Stimulated activated effector memory CD8-positive, alpha-beta T cell treated with anti-CD3 and anti-CD28 coated beads, Interleukin-12 subunit alpha, Interleukin-12 subunit beta, amount 100 ng/mL, for 72 hours (primary cell): Measurements from ENCODE around the gene ITGA2B.

Experiments
- ATAC-seq: fragments of 150-1000 bp; cut with Tn5 transposase; 2 replicates; pipeline ENCODE4 v1.10.0; 2021
- DNase-seq, 2 donors: peaks; one replicate each; pipeline ENCODE4 v3.0.0; 2021 to 2022; ENCODE audit warnings: low spot score in 2 of 2
- H3K27ac Mint-ChIP-seq: one replicate; pipeline ENCODE4 v1.8.0; 2022; ENCODE audit warnings: mild to moderate bottlenecking, mixed read lengths
- H3K36me3 Mint-ChIP-seq: one replicate; pipeline ENCODE4 v1.8.0; 2022; ENCODE audit warnings: mild to moderate bottlenecking, mixed read lengths
- H3K4me1 Mint-ChIP-seq: one replicate; pipeline ENCODE4 v1.8.0; 2022; ENCODE audit warnings: mixed read lengths
- H3K4me3 Mint-ChIP-seq: one replicate; pipeline ENCODE4 v1.8.0; 2022; ENCODE audit warnings: mild to moderate bottlenecking, mixed read lengths
- H3K9me3 Mint-ChIP-seq: one replicate; pipeline ENCODE4 v1.8.0; 2022; ENCODE audit warnings: mixed read lengths

Gene ITGA2B

DNA sequence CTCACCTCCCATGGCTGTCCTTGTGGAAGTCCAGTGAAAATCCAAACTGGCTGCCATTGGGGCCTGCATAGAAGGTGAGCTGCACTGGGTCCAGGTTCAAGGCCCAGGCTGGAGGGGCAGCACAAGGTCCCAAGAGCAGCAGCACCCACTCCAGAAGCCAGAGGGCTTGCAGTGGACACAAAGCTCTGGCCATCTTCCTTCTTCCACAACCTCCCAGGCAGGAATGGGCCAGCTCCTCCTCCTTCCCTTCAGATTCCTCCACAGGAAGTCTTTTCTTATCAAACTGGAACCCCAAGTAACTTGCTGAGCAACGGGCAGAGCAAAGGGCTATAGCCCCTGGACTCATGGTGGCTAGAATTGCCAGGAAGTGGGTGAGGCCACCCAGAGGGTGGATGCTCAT, at the start of gene ITGA2B:
Gene ITGA2B, minus strand, starts transcription at position 369 of the 400 bp plus-strand sequence. Its CDS starts 176 bp downstream, at position 193.
- Mint-ChIP-seq H3K36me3 (peaks cover 3% of the 10 kb centered on the region), H3K9me3 (no peaks in the 10 kb centered on the region), H3K27ac (peak within 1 kb of the TSS; percentile 50), H3K4me3 (no peak within 1 kb of the TSS), H3K4me1 (peaks cover 25% of the 10 kb centered on the region)
- DNase-seq (no peak), ATAC-seq (no peak)

DNA sequence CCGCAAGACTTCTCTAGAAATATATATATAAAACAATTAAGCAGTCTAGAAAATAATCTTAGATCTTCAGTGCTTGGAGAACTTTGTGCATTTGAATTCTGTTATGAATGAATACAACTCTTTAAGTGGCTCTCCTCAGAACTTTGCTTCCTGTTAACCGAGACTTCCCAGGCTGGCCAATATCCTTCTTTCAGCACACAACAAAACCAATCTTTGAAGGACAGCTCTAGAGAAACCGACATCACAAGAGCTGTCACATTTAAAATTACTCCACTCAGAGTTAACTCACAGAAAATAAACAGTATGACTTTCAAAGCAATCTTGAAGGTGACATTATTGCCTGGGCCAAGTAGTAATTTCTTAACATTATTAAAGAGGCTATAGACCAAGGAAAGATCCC, 49.7 kb upstream of the ITGA2B start:
- Mint-ChIP-seq H3K9me3 (no peaks in the 10 kb centered on the region), H3K27ac (peak overlapping the region; percentile 78), H3K4me1 (peaks cover 20% of the 10 kb centered on the region), H3K36me3 (peaks cover 29% of the 10 kb centered on the region), H3K4me3 (peak overlapping the region; percentile 3)
- ATAC-seq (no peak), DNase-seq (no peak)

DNA sequence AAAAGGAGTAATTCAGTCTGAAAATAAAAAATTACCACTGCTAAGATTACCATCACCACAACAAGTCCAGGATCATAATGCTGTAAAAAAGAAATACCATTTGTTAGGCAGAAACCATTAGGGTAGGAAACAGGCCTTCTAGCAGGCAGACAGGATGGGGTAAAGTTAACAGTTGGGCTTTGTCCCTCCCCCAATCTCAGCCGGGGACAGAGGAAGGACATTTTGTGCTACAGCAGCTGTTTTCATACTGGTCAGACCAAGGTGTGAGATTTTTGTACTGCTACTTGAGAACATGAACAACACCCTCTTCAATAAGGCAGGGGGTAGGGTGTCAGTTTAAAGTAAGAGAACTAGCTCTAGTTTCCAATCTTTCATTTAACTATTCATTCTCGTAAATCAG, 49.2 kb upstream of the ITGA2B start:
- H3K9me3 Mint-ChIP-seq: no peaks in the 10 kb centered on the region
- H3K4me3 Mint-ChIP-seq: peak overlapping the region; percentile 3
- peak in 1 of 2 donors; percentile 52 for DNase-seq
- H3K27ac Mint-ChIP-seq: peak overlapping the region; percentile 78
- ATAC-seq: peak; percentile 76
- peaks cover 35% of the 10 kb centered on the region for H3K36me3 Mint-ChIP-seq
- H3K4me1 Mint-ChIP-seq: peaks cover 20% of the 10 kb centered on the region

DNA sequence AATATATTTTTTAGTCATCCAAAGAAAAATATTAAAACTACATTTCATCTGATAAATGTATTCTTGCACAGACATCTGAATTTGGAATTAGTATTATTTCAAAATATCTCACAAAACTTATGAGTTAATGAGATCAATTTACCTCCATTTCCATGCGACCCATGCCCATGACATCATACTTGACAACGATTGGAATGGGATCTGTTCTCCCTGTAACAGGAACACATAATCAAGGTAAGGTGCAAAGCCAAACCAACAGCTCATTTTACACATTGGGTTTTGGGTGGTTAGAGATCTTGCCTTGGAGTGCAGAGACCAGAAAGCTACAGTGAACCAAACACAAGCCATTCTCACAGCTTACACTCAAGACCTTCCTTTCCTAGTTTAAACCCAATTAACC, 46.9 kb upstream of the ITGA2B start:
- DNase-seq (no peak), ATAC-seq (no peak)
- Mint-ChIP-seq H3K36me3 (peaks cover 58% of the 10 kb centered on the region), H3K4me3 (no peak overlapping the region), H3K9me3 (no peaks in the 10 kb centered on the region), H3K4me1 (peaks cover 29% of the 10 kb centered on the region), H3K27ac (no peak overlapping the region)

DNA sequence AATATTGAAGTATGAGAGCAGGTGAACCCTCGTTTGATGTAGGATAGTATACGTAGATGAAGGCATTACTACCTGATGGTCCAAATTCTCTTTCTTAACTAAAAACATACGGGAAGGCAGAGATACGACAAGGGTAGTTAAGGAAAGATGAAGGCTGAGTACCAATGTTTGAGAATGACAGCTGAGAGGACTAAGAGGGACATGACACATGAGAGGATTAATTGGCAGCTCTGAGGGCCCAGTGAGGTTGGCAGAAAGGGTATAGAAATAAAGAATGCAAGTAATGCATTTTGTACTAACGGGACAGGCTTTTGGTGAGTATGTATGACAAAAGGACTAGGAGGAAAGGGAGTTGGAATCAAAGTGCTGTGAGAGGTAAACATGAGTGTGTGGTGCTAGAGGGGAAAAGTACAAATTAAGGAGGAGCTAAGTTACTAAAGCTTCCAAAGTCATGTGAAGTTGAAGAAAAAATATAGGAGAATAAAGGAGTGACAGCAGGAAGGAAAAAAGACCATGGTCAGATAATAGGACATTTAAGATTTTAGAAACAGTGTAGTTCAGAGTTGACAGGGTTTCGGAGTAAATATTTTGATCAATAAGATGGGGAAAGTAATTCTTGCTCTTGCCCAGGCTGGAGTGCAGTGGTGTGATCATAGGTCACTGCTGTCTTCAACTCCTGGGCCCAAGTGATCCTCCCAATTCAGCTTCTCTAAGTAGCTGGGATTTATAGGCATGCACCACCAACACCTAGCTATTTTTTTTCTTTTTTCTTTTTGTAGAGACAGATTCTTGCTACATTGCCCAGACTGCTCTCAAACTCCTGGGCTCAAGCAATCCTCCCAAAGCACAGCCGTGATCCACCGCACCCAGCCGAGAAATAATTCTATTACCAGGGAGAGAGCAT, 43.1 kb upstream of the ITGA2B start:
- Mint-ChIP-seq H3K9me3 (no peaks in the 10 kb centered on the region), H3K4me3 (no peak overlapping the region), H3K27ac (no peak overlapping the region), H3K4me1 (peaks cover 9% of the 10 kb centered on the region), H3K36me3 (peaks cover 89% of the 10 kb centered on the region)
- DNase-seq: no peak
- no peak for ATAC-seq

DNA sequence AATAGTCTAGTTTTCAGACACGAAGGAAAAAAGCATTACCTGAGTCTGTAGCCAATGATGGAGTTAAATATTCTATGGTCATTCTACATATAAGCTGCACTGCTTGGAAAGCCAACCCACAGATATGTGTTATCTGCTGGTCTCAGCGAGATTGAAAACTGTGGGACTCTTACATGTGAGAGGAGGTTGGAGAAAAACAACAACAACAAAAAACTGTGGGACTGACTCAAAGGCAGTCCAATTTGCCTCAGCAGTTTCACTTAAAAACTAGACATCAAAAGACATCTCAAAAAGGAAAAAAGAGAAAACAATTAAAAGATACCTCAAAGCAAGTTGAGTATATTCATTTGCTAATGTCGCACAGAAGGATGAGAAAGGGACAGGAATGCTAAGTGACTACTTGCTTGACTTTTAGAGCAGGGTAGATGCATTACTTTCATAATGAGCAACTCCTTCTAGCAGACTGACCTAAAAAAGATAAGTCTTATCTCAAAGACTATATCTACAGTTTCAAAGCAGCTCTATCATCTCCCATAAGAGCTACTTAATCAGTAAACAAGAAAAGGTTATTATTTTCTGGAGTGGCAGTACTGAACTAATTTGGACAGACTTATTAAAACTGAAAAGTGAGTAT, 35.5 kb upstream of the ITGA2B start:
- no peak for DNase-seq
- peak; percentile 74 for ATAC-seq
- H3K36me3 Mint-ChIP-seq: peaks cover 88% of the 10 kb centered on the region
- no peak overlapping the region for H3K4me3 Mint-ChIP-seq
- no peaks in the 10 kb centered on the region for H3K9me3 Mint-ChIP-seq
- H3K4me1 Mint-ChIP-seq: peaks cover 14% of the 10 kb centered on the region
- peak overlapping the region; percentile 48 for H3K27ac Mint-ChIP-seq

DNA sequence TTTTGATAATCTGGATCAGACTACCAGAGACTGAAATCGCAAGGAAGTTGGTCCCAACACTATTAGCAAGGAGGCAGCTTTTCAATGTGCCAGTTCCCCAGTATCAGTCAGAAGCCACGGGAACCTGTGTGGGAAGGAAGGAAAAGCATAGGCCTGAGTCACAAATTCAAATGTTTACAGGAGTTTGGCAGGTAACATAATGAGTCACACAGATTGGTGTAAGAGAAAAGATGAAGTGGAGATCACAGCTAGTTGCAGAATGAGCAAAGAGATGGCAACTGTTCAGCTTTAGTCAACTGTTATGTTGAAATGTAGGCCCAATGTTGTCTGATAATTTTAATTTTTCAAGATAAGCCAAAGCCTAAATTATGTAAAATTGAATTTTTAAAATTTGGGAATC, 28.1 kb upstream of the ITGA2B start:
- no peak for DNase-seq
- Mint-ChIP-seq H3K4me3 (no peak overlapping the region), H3K27ac (peak overlapping the region; percentile 77), H3K36me3 (peaks cover 96% of the 10 kb centered on the region), H3K4me1 (peaks cover 10% of the 10 kb centered on the region), H3K9me3 (no peaks in the 10 kb centered on the region)
- peak; percentile 86 for ATAC-seq

DNA sequence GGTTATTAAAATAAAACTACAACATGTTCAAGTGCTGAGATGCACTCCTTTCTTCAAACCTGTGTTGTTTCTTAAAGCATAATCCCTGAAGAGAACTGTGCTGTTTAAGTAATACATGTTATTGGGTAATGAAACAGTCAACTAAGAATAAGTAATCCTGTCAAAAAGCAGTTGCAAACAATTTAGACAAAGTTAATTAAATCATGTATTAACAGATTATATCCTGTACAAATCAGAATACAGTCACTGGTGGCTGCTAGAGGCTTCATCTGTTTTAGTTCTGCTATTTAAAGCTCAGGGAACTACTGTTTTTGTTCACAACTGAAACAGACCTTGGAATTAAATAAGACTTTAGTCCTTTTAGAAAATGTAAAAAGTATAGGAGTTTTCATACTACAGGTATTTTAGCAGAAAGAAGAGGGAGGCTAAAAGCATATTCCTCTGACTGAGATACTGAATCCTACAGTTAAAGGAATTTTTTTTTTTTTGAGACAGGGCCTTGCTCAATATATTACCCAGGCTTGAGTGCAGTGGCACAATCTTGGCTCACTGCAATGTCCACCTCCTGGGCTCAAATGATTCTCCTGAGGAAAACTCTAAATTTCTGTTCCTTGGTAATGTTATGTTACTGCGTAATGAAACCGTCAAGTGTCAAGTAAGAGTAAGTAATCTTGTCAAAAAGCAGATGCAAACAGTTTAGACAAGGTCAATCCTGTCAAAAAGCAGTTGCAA, 27.3 kb upstream of the ITGA2B start:
- peaks cover 10% of the 10 kb centered on the region for H3K4me1 Mint-ChIP-seq
- H3K36me3 Mint-ChIP-seq: peaks cover 89% of the 10 kb centered on the region
- H3K9me3 Mint-ChIP-seq: no peaks in the 10 kb centered on the region
- H3K4me3 Mint-ChIP-seq: no peak overlapping the region
- H3K27ac Mint-ChIP-seq: no peak overlapping the region
- DNase-seq (no peak), ATAC-seq (no peak)

DNA sequence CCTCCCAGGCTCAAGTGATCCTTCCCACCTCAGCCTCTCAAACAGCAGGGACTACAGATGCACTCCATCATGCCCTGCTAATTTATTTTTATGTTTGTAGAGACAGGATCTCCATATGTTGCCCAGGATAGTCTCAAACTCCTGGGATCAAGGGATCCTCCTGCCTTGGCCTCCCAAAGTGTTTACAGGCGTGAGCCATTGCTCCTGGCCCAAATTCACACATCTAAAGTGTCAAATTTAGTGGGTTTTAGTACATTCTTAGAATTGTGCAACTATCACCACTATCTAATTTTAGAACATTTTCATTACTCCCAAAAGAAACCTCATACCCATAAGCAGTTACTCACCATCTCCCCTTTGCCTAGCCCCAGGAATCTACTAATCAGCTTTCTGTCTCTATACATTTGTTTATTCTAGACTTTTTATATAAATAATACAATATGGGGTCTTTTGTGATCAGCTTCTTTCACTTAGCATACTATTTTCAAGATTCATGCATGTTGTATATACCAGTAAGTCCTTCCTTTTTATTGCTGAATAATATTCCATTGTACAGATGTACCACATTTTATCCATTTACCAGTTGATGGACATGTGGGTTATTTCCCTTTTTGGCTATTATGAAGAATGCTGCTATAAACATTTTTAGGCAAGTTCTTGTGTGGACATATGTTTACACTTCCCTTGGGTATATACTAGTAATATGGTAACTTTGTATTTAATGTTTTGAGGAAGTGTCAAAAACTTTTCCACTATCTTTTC, 25.1 kb upstream of the ITGA2B start:
- no peak for ATAC-seq
- Mint-ChIP-seq H3K27ac (no peak overlapping the region), H3K36me3 (peaks cover 68% of the 10 kb centered on the region), H3K4me3 (no peak overlapping the region), H3K4me1 (peaks cover 10% of the 10 kb centered on the region), H3K9me3 (no peaks in the 10 kb centered on the region)
- no peak for DNase-seq

DNA sequence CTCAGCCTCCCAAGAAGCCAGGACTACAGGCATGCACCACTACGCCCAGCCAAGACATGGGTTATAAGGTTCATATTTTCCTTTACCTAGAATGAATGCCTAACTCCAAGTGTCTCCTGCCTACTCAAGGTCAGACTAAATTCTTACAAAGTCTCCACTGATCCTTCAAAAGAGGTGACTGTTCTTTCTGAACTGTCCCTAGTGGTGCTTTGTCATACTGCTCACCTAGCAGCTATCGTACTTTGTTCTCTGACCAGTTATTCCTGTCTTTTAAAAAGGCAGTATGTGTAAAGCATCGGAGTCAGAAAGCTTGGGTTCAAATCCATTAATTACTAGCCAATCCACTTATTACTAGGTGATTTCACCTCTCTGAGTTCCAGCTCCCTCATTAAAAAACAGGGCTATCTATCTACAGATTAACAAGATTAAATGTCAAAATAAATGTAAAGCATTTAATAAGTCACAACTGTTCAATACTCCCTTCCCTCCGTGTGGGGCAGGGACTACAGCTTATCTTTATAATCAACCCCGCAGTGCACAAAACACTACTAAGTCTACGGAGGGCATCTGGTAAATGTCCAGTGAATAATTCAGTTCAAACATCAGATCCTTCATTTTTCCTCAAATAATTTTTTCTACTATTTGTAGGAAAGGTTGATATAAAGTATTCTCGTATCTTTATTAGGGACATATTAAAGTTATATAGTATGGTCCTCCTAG, 20.0 kb upstream of the ITGA2B start:
- ATAC-seq: no peak
- Mint-ChIP-seq H3K36me3 (peaks cover 55% of the 10 kb centered on the region), H3K4me3 (no peak overlapping the region), H3K27ac (peak overlapping the region; percentile 33), H3K4me1 (no peaks in the 10 kb centered on the region), H3K9me3 (no peaks in the 10 kb centered on the region)
- no peak for DNase-seq

DNA sequence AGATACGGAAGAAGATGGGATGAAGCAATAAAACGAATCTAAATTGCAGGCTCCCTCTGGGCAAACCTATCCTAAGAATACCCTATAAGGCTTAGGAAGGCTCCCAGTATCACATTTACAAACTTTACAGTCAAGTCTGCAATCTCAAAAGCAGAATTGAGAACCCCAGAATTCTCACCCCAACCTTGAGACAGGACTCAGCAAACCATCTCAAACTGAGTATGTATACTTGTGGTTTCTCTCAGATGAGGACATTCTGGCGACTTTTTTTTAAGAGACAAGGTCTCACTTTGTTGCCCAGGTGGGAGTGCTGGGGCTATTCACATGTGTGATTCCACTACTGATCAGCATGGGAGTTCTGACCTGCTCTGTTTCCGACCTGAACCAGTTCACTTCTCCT, 19.3 kb upstream of the ITGA2B start:
- Mint-ChIP-seq H3K27ac (peak overlapping the region; percentile 33), H3K4me1 (no peaks in the 10 kb centered on the region), H3K4me3 (no peak overlapping the region), H3K36me3 (peaks cover 57% of the 10 kb centered on the region), H3K9me3 (no peaks in the 10 kb centered on the region)
- ATAC-seq (no peak), DNase-seq (no peak)

DNA sequence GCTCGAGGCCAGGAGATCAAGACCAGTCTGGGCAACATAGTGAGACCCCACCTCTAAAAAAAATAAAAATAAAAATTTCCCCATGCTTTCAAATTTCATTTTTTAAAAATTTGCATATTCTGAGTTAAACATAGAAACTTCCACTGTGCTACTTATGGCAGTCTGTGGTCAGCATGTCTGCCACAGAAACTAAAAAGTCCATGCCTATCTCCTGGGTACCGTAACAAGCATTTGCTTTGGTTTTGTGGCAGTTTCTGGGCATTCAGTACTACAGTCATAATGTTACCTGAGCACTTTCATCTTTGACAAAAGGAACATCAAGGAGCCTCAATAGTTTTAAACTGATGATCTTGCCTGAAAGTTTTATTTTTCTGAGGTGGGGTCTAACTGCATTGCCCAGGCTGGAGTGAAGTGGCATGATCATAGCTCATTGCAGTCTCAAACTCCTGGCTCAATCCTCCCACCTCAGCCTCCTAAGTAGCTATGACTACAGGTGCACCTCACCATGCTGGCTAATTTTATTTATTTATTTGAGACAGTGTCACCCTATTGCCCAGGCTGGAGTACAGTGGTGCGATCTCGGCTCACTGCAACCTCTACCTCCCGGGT, 13.2 kb upstream of the ITGA2B start:
- Mint-ChIP-seq H3K4me3 (no peak overlapping the region), H3K27ac (peak overlapping the region; percentile 40), H3K9me3 (no peaks in the 10 kb centered on the region), H3K4me1 (peaks cover 16% of the 10 kb centered on the region), H3K36me3 (peaks cover 98% of the 10 kb centered on the region)
- ATAC-seq: peak; percentile 82
- DNase-seq: peak in 1 of 2 donors; percentile 47

DNA sequence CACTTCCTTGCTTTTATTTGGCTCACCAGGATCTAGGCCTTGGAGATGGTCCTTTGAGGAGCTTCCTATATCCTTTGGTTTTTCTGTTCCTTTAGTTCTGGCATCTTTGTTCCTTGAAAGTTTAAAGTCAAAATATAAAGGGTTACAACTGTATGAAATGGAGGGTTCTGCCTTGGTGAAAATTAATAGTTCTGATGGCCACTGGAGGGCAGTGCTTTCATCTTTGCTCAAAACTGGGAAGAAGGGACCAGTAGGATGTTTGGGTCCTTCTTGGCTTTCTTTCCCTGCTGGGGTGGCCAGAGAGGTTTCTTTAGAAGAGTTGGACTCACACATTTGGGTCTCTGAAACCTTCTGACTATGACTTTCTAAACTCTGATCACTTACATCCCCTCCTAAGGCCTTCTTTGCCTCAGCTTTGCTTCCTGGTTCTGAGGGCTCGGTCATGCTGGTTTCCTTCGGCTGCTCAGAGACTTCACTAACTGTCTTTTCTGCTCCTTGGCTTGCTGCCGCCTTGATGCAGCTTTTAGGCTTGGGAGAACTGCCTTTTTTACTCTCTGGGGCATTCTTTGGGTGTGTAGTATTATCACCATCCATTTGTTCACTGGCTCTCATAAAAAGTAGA, 10.9 kb upstream of the ITGA2B start:
- DNase-seq (no peak), ATAC-seq (no peak)
- H3K36me3 Mint-ChIP-seq: peaks cover 92% of the 10 kb centered on the region
- H3K4me1 Mint-ChIP-seq: peaks cover 20% of the 10 kb centered on the region
- H3K9me3 Mint-ChIP-seq: no peaks in the 10 kb centered on the region
- no peak overlapping the region for H3K4me3 Mint-ChIP-seq
- peak overlapping the region; percentile 82 for H3K27ac Mint-ChIP-seq
